GM12892 (cell line): Measurements from ENCODE around the gene SRY. TPM values are rescaled to one million over a fixed set of nuclear protein-coding genes. Genes with fewer than 3 reads are reported as not detected.
"Not testable (repeated sequence)": the region's sequence is repeated elsewhere in the genome, so short reads cannot be mapped to it uniquely, and the experiment has no call there.

Source experiments
- DNase-seq: peaks from one replicate; pipeline ENCODE4 v3.0.0; 2011; ENCODE audit not compliant: insufficient read length
- FAIRE-seq: peaks from 2 replicates; lab custom pipeline; 2011; peaks lifted over from hg19 to GRCh38; lab: Jason Lieb, UNC
- POLR2A ChIP-seq: IDR thresholded peaks from 2 replicates; pipeline ENCODE4 v1.6.1; 2011; ENCODE audit warnings: low read depth, low read length, control low read depth
- POLR2AphosphoS5 ChIP-seq: IDR thresholded peaks from 2 replicates; pipeline ENCODE4 v1.6.1; 2011; ENCODE audit warnings: low read depth, low read length, control low read depth
- TAF1 ChIP-seq: IDR thresholded peaks from 2 replicates; pipeline ENCODE4 v1.6.1; 2011; ENCODE audit warnings: low read depth, mild to moderate bottlenecking, control low read depth, low read length, borderline replicate concordance
- polyA plus RNA-seq: library from polyadenylated mRNA; unstranded; fragments of >200 nt; gene quantifications from one replicate; pipeline ENCODE4 v1.2.1, GENCODE V29; 2012; ENCODE audit warnings: missing spikeins, inconsistent platforms; ENCODE audit not compliant: missing spikeins

SRY gene
- polyA plus RNA-seq, result not detected

GRCh38 chrY:2787600-2787999 lies at the start of gene SRY:
TSS of gene SRY (minus strand) at chrY:2787682. CDS start at chrY:2787603, 79 bp downstream.
- FAIRE-seq (no peak), DNase-seq (no peak)
- no peak for TF ChIP-seq POLR2A
- TF ChIP-seq TAF1, result no peak
- TF ChIP-seq POLR2AphosphoS5, result no peak

DNA sequence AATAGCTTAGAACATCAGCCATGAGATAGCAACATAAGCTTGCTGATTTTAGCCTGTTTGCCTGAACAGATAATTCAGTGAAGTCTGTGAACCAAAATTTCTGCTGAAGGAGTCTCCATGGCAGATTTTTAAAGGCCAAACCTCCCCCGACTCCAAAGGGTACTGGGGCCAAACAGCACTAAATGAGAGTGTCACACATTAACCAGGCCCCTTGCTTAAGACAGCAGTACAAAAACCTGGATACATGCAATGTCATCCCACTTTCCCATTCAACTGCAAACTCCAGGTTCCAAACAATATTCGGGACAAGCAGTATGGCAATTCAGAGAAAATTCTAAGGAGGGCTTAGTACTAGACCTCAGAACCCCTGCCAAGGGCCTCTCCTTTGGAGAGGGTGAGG lies 49.6 kb upstream of the SRY start:
- DNase-seq, result no peak
- no peak for FAIRE-seq
- TF ChIP-seq POLR2A (no peak), POLR2AphosphoS5 (no peak), TAF1 (no peak)

- FAIRE-seq (no peak), DNase-seq (no peak)
- no peak for TF ChIP-seq TAF1
- no peak for TF ChIP-seq POLR2A
- TF ChIP-seq POLR2AphosphoS5, result no peak
Measured at GRCh38 chrY:2835230-2835629, 47.7 kb upstream of the SRY start.

- TF ChIP-seq TAF1, result no peak
- TF ChIP-seq POLR2AphosphoS5, result no peak
- TF ChIP-seq POLR2A, result no peak
- DNase-seq, result no peak
- FAIRE-seq, result no peak
Measured at GRCh38 chrY:2828497-2828896, 41.0 kb upstream of the SRY start.

DNA sequence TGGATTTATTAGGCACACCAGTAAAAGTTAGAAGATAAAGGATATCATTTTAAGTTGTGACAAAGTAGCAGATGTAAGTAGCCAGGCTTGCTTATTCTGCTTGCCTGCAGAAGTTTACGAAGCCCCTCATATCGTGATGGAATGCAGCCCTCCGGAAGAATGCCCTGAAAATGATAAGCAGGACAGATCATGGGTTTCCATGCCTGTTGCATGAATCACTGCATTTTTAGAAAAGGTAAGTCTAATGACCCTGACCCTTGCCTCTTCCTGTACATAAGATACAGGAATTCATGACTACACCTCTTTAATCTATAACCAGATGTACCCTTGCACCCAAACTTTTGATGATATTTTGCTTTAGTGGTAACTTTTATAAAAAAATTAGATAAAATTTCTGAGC lies 37.0 kb upstream of the SRY start:
- no peak for FAIRE-seq
- DNase-seq, result no peak
- TF ChIP-seq TAF1, result no peak
- no peak for TF ChIP-seq POLR2AphosphoS5
- TF ChIP-seq POLR2A, result no peak

- FAIRE-seq, DNase-seq: not testable (repeated sequence)
Measured at GRCh38 chrY:2817146-2817896, 29.8 kb upstream of the SRY start.

DNA sequence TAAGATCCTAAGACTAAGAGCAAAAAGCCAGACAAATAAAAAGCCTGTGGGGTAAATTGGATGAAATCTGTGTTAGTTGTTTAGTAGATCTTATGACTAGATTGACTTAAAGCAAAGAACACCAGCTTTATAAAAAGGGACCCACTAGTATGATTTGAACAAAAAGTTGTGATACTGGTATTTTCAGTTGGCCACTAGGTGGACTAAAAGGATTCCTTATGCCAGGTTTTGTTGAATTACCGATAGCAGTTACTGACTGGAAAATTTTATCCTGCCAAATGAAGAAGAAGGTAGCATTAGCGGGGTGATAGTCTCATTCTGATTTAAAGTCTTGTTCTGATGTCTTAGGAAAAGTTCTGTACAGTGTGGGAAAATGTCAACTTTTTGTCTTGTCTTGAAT lies 12.8 kb upstream of the SRY start:
- TF ChIP-seq POLR2A, result no peak
- TF ChIP-seq TAF1, result no peak
- no peak for TF ChIP-seq POLR2AphosphoS5
- no peak for FAIRE-seq
- DNase-seq, result no peak

DNA sequence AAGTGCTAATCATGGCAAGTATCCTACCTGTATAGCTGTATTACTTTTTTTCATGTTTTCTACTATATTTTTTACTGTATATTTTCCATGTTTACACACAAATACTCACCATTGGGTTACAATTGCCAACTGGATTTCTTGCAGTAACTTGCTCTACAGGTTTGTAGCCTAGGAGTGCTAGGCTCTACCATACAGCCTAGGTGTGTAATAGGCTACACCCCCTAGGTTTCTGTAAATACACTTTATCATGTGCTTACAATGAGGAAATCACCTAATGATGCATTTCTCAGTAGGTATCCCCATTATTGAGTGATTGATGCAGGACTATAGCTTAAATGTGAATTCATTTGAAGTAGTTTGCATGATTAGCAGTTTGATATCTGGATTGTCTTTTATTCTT lies 10.5 kb upstream of the SRY start:
- DNase-seq (no peak), FAIRE-seq (no peak)
- TF ChIP-seq TAF1 (no peak), POLR2A (no peak), POLR2AphosphoS5 (no peak)

DNA sequence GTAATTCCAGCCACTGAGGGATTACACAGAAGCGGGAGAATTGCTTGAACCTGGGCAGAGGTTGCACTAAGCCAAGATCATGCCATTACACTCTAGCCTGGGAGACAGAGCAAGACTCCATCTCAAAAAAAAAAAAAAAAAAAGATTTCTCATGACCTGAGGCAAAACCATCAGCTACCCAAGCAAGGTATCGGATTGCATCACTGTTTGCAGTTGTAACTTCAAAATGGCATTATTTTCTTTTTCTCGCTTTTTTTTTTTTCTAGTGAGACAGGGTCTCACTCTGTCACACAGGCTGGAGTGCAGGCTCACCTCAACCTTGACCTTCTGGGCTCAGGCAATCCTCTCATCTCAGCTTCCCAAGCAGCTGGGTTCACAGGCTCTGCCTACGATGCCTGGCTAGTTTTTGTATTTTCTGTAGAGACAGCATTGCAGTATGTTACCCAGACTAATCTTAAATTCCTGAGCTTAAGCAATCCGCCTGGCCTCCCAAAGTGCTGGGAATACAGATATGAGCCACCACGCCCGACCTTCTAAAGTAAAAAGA lies 9.6 kb upstream of the SRY start:
- DNase-seq (no peak), FAIRE-seq (no peak)
- TF ChIP-seq POLR2AphosphoS5 (no peak), TAF1 (no peak), POLR2A (no peak)

- no peak for FAIRE-seq
- no peak for DNase-seq
- TF ChIP-seq POLR2AphosphoS5 (no peak), TAF1 (no peak), POLR2A (no peak)
Measured at GRCh38 chrY:2789756-2790155, 2.3 kb upstream of the SRY start.

DNA sequence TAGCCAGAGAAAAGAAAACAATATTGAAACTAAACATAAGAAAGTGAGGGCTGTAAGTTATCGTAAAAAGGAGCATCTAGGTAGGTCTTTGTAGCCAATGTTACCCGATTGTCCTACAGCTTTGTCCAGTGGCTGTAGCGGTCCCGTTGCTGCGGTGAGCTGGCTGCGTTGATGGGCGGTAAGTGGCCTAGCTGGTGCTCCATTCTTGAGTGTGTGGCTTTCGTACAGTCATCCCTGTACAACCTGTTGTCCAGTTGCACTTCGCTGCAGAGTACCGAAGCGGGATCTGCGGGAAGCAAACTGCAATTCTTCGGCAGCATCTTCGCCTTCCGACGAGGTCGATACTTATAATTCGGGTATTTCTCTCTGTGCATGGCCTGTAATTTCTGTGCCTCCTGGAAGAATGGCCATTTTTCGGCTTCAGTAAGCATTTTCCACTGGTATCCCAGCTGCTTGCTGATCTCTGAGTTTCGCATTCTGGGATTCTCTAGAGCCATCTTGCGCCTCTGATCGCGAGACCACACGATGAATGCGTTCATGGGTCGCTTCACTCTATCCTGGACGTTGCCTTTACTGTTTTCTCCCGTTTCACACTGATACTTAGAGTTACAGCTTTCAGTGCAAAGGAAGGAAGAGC lies 488 bp downstream of the SRY start:
- TF ChIP-seq TAF1, result no peak
- TF ChIP-seq POLR2AphosphoS5, result no peak
- TF ChIP-seq POLR2A, result no peak
- DNase-seq (no peak), FAIRE-seq (no peak)
